ENCODE measurements around the gene GOLGA3.
"Not testable (repeated sequence)": the region's sequence is repeated elsewhere in the genome, so short reads cannot be mapped to it uniquely, and the experiment has no call there.

- TF ChIP-seq CTCF (IDR thresholded peaks at IDR 0.05; ENCODE audit: low read depth, low read length); EZH2phosphoT487 (IDR thresholded peaks at IDR 0.05; ENCODE audit: low read depth): not testable (repeated sequence)
Observed at GRCh38 chr12:132857019-132857418, 28.4 kb upstream of the GOLGA3 start.

Data from OCI-LY3 (cell line).